Measurements from ENCODE around the gene AQP3.

DNA sequence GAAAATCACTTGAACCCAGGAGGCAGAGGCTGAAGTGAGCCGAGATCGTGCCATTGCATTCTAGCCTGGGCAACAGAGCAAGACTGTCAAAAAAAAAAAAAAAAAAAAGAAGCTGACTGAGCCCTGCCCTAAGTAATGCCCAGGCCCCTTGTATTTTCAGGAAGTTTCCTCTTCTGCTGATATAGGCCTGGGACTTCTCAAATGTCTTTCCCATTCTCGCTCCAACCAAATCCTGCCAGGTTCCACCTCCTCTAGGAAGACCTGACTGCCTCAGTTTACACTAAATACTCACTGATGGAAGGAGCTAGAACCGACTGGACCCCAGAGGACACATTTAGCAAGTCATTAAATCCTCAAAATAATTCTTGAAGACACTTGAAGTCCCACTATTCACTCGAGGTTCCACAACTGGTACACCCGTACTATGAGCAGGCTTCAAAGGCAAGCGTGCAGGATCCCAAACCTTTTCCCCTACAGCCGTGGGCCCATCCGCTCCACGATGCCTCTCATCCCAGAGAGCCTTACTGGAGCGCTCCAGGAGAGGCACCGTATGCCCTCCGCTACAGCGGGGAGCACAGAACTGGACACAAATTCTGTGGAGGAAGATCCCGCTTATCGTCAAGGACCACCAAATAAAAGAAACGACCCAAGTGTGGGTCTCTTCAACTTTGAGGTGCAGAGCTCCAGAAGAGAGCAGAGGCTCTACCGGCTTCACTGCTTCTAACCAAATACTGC is 25.7 kb upstream of the AQP3 start:
- no peak for TF ChIP-seq POLR2A (IDR thresholded peaks at IDR 0.05)
- TF ChIP-seq, protein P1, sequence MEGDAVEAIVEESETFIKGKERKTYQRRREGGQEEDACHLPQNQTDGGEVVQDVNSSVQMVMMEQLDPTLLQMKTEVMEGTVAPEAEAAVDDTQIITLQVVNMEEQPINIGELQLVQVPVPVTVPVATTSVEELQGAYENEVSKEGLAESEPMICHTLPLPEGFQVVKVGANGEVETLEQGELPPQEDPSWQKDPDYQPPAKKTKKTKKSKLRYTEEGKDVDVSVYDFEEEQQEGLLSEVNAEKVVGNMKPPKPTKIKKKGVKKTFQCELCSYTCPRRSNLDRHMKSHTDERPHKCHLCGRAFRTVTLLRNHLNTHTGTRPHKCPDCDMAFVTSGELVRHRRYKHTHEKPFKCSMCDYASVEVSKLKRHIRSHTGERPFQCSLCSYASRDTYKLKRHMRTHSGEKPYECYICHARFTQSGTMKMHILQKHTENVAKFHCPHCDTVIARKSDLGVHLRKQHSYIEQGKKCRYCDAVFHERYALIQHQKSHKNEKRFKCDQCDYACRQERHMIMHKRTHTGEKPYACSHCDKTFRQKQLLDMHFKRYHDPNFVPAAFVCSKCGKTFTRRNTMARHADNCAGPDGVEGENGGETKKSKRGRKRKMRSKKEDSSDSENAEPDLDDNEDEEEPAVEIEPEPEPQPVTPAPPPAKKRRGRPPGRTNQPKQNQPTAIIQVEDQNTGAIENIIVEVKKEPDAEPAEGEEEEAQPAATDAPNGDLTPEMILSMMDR (IDR thresholded peaks at IDR 0.05): no peak

All from stomach (tissue), 4 donors.